ENCODE data around the gene GARNL3. TPM values are rescaled to one million over a fixed set of nuclear protein-coding genes. Genes with fewer than 3 reads are reported as not detected.

GARNL3 gene
- total RNA-seq, 6 experiments from 2014 or later, result 0.27 to 0.73 (median 0.57) TPM

DNA sequence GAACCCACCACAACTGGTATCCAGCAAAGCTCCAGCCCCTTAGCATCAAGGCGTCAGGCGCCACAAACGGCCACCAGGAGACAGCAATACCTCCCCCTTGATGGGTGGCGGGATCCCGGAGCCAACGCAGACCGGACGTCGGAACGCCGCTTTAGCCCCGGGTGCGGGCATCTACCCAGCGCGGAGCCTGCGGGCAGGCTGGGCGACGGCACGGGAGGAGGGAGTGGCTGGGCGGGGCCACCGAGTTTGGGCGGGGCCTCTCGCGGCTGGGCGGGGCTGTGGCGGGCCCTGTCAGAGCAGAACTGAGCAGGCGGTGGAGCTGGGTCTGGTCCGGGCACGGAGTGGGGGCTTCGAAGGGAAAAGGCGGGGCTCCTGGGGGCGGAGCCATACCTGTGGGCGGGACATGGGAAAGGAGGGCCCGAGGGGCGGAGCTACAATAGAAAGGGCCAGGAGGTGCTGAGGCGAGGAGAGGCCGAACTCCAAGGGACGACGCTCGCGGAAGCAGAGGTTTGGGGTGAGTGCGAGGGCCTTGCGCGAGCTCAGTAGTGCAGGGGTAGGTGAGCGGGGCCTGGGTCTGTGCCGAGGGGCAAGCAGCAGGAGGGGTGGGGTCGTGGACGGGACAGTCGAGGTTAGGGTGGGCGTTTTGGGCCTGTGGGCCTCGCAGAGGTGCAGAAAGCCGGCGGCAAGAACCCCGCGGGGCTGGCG lies 40.2 kb upstream of the GARNL3 start:
- Mint-ChIP-seq H3K4me3 (peak overlapping the region; percentile 74), H3K9me3 (no peaks in the 10 kb centered on the region), H3K27me3 (ENCODE audit: insufficient read depth) (peaks cover 26% of the 10 kb centered on the region), H3K4me1 (ENCODE audit: low read depth) (peaks cover 11% of the 10 kb centered on the region; the same call in 1 of the 2 replicates), H3K27ac (no peak overlapping the region), H3K36me3 (ENCODE audit: low read depth) (no peaks in the 10 kb centered on the region)
- TF ChIP-seq, protein P1, sequence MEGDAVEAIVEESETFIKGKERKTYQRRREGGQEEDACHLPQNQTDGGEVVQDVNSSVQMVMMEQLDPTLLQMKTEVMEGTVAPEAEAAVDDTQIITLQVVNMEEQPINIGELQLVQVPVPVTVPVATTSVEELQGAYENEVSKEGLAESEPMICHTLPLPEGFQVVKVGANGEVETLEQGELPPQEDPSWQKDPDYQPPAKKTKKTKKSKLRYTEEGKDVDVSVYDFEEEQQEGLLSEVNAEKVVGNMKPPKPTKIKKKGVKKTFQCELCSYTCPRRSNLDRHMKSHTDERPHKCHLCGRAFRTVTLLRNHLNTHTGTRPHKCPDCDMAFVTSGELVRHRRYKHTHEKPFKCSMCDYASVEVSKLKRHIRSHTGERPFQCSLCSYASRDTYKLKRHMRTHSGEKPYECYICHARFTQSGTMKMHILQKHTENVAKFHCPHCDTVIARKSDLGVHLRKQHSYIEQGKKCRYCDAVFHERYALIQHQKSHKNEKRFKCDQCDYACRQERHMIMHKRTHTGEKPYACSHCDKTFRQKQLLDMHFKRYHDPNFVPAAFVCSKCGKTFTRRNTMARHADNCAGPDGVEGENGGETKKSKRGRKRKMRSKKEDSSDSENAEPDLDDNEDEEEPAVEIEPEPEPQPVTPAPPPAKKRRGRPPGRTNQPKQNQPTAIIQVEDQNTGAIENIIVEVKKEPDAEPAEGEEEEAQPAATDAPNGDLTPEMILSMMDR (IDR thresholded peaks at IDR 0.05), result peak; percentile 52
- peak; percentile 35 for DNase-seq

DNA sequence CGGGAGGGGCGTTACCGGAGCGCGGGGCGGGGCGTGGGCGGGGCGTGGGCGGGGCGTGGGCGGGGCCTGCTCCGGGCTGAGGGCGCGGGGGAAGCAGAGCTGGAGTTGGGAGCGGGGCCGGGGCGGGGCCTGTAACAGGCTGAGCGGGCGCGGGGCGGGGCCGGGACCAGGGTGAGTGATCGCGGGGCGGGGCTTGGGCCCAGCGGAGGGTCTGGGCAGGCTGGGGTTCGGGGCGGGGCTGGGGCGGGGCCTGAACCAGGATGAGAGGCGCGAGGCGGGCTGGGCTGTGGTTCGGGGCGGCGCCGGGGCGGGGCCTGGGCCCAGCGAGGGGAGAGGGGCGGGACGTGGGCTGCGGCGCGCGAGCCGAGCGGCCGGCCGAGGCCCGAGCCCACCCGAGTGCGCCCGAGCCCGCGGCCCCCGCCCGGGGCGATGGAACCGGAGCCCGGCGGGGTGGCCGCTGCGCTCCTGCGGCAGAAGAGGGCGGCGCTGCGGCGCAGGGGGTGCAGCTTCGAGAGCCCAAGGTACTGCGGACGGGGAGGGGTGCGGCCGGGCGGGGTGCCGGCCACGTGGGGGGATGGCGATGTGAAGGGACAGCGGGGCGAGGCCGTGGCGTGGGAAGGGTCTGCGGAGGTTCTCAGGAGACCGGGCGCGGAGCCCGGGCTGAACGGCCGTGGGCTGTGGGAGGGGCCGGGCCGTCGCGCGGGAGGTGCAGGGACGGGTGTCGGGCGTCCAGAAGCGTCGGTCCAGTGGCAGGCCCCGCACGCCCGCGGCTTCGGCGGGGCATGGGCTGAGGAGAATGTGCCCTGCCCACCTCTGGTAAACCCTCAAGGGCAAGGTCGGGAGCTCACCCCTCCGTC lies 39.5 kb upstream of the GARNL3 start:
- DNase-seq, result peak; percentile 70
- Mint-ChIP-seq H3K4me3 (peak overlapping the region; percentile 74), H3K4me1 (ENCODE audit: low read depth) (peaks cover 11% of the 10 kb centered on the region; the same call in 1 of the 2 replicates), H3K36me3 (ENCODE audit: low read depth) (no peaks in the 10 kb centered on the region), H3K27ac (no peak overlapping the region), H3K9me3 (no peaks in the 10 kb centered on the region), H3K27me3 (ENCODE audit: insufficient read depth) (peaks cover 27% of the 10 kb centered on the region)
- TF ChIP-seq, protein P1 (IDR thresholded peaks at IDR 0.05), result no peak

DNA sequence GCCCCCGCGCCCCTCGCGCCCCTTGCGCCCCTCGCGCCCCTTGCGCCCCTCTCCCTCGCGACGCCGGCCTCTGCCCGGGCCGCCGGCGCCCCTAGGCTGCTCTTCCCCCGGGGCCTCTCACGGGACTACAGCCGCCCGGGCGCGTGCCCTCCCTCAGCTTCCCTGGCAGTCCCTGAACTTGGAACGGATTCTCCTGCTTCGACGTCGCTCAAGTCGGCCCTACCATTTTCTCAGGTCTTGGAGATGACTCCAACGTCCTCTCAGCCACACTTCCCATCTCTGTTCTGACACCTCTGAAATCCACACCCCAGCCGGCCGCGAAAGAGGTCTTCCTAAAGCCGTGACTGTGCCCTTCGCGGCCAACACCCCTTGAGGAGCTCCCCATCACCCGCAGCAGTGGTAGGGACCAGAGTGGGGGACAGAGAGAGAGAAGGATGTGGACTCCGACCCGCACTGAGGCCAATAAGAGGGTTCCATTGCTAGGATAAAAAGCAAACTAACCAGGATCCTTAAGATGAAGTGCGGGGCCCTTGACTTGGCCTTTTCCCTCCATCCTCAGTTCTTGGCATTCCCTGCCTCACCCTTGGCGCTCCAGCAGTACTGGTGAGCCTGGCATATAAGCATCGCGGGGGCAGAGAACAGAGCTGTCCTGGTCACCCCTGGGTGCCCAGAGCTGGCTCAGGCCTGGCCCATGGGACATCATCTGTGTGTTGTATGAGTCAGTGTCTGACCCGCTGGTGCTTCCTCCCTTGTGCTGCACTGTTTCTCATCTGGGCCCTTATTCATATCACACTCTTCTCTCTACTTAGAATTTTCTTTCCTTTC lies 38.6 kb upstream of the GARNL3 start:
- peaks cover 27% of the 10 kb centered on the region for H3K27me3 Mint-ChIP-seq (ENCODE audit: insufficient read depth)
- peak overlapping the region; percentile 73 for H3K4me3 Mint-ChIP-seq
- peaks cover 11% of the 10 kb centered on the region; the same call in 1 of the 2 replicates for H3K4me1 Mint-ChIP-seq (ENCODE audit: low read depth)
- no peak overlapping the region for H3K27ac Mint-ChIP-seq
- no peak for DNase-seq
- H3K9me3 Mint-ChIP-seq, result no peaks in the 10 kb centered on the region
- TF ChIP-seq, protein P1 (IDR thresholded peaks at IDR 0.05), result no peak
- H3K36me3 Mint-ChIP-seq (ENCODE audit: low read depth), result no peaks in the 10 kb centered on the region

GRCh38 chr9:127229691-127230417 lies 34.7 kb upstream of the GARNL3 start:
- H3K27ac Mint-ChIP-seq, result no peak overlapping the region
- H3K4me1 Mint-ChIP-seq (ENCODE audit: low read depth), result peaks cover 11% of the 10 kb centered on the region; the same call in 1 of the 2 replicates
- peaks cover 13% of the 10 kb centered on the region for H3K27me3 Mint-ChIP-seq (ENCODE audit: insufficient read depth)
- no peak for DNase-seq
- no peak overlapping the region for H3K4me3 Mint-ChIP-seq
- no peaks in the 10 kb centered on the region for H3K9me3 Mint-ChIP-seq
- no peaks in the 10 kb centered on the region for H3K36me3 Mint-ChIP-seq (ENCODE audit: low read depth)
- TF ChIP-seq, protein P1 (IDR thresholded peaks at IDR 0.05), result no peak

DNA sequence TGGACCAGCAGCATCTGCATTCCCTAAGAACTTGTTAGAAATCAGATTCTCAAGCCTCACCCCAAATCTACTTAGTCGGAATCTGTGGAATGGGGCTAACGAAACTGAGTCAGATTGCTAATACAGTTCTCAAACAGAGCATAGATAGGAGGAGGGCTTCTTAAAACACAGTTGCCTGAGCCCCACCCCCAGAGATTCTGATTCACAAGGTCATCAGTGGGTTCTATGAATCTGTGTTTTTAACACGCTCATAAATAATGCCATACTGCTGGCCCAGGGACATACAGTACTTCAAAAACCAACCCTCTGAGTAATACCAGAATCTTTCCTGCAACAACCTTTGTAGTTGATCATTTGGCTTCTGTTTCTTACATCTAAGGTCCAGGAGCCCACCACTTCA lies 32.9 kb upstream of the GARNL3 start:
- TF ChIP-seq, protein P1 (IDR thresholded peaks at IDR 0.05), result no peak
- Mint-ChIP-seq H3K36me3 (ENCODE audit: low read depth) (no peaks in the 10 kb centered on the region), H3K27ac (no peak overlapping the region), H3K9me3 (no peaks in the 10 kb centered on the region), H3K27me3 (ENCODE audit: insufficient read depth) (peaks cover 10% of the 10 kb centered on the region), H3K4me3 (no peak overlapping the region), H3K4me1 (ENCODE audit: low read depth) (peaks cover under 1% of the 10 kb centered on the region; the same call in 1 of the 2 replicates)
- DNase-seq, result no peak

All from HFFc6 (cell line).